Measurements from ENCODE around the gene RTN4RL2. TPM values are rescaled to one million over a fixed set of nuclear protein-coding genes. Genes with fewer than 3 reads are reported as not detected.

Gene RTN4RL2
- total RNA-seq, 1 experiment from 2014 or later: 0.23 TPM

DNA sequence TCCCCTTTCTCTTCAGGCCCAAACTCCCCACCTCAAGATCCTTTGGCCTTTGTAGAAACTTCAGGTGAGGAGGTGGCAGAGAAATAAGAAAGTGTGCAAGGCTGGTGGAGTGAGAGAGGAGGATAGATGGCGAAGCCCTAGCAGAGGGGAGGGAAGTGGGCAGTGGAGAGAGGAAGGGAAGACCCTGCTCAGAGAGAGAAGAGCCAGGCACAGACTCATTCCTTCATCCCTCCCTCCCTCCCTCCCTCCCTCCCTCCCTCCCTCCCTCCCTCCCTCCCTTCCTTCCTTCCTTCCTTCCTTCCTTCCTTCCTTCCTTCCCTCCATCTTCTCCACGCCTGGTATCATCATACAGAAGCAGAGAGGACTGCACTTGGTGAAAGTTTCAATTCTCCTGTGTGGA lies 21.0 kb downstream of the RTN4RL2 start:
- no peak for DNase-seq (ENCODE audit: low read depth)

GRCh38 chr11:57481915-57482781 lies 21.8 kb downstream of the RTN4RL2 start:
- no peak for DNase-seq (ENCODE audit: low read depth)

DNA sequence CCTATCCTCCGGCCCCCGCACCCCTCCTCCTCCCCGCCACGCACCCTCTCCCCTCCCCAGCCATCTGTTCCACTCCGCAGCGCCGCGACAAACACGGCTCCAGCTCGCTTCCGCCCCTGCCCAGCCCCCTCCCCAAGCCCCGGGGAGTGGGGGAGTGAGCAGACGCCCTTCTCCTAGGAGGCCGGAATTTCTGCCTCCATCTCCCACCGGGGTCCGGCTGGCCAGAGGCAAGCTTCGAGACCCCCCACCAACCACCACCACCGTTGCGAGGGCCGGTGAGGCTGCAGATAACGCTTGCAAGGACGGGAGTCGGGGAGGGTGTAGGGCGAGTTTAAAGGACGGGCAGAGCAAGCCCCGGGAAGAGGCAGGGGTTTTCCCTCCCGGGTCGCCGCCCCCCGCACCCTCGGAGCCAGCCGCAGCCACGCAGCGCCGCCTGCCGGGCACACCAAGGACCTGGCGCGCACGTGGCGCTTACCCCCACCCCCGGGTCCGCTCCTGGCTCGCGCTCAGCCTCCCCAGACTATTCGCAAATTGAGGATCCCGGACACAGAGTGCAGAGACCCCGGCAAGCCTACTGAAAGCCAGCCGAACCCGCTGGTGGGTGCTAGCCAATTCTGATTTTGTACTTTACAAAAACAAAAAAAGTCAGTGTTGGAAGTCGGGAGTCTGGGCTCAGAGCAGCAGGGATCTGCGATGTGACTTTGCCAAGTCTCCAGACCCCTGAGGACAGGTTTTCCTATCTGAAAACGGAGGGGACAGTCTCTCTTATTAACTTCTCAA lies 22.6 kb downstream of the RTN4RL2 start:
- DNase-seq (ENCODE audit: low read depth): peak; percentile 77

DNA sequence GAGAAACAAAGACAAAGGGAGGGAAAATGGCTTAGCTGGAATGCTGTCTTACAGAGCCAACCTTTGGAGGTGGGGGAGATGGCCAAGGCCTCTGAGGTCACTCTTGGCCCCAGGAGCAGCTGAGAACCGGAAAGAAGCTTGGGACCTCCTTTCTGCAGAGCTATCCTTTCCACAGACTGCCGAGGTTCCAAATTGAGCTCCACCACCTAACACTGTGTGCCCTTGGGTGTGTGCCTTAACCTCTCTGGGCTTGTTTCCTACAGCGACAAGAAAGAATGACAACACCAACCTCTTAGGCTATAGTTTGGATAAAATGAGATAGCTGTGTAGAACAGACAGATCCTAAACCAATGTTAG lies 23.2 kb downstream of the RTN4RL2 start:
- no peak for DNase-seq (ENCODE audit: low read depth)

- no peak for DNase-seq (ENCODE audit: low read depth)
These were observed 23.9 kb downstream of the RTN4RL2 start for GRCh38 chr11:57484141-57484710.

DNA sequence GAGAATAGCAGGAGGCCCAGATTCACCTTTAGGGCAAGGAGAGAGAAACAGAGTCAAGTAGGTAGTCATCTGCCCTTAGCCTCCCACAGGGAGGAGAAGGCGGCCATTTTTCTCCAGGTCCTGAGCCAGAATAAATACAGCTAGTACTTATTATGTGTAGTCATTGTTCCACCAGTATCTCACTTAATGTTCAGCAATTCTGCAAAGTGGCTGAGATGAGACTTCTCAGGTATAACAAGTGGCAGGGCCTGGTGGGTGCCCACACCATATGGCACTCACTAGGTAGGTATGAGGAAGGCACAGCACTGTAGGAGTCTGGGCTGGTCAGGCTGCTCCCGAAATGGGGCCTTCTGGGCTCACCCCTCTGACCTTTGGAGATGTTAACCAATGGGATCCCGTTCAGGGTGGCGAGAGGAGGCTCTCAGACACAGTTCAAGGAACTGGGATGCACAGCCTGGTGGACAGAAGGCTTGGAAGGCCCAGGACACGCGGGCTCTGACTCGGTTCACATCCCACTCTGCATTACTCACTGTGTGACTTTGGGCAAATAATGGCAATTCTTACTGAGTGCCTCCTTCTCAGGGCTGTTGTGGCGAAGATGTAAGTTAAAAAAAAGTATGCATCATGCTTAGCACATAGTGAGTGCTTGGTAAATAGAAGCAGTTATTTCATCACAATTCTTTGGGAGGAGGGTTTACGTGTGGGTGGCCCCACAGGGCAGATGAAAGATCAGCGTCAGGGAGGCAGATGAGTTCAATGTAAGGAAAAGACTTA lies 25.1 kb downstream of the RTN4RL2 start:
- no peak for DNase-seq (ENCODE audit: low read depth)

- DNase-seq (ENCODE audit: low read depth): no peak
These were observed 26.9 kb downstream of the RTN4RL2 start for GRCh38 chr11:57487021-57487778.

DNA sequence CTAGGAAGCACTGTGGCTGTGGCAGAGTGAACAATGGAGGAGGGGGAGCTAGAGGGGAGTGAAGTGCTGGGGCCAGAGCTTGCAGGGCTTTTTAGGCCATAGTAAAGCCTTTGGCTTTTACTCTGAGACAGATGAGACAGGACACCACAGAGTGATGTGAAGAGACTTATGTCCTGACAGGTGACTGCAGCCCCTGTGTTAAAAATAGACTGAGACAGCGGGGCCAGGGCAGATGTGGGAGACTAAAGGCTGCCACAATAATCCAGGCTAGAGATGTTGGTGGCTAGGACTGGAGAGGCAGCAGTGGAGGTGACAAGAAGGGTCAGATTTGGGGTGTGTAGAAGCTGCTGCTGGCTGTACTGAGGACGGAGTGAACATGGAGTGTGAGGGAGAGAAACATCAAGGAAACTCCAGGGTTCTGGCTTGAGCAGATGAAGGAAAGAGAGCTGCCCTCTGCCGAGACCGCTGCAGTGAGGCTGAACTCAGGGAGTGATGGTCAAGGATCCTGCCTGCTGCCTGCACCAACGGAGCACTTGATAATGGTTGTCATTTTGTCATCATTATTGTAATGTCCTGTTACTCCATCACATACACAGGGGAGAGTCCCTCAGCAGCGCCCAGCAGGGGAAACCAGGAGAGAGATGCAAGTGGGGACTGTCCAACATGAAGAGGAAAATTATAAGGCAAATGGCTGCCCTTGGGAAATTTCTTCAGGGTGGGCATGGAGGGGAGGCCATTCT lies 27.8 kb downstream of the RTN4RL2 start:
- DNase-seq (ENCODE audit: low read depth): no peak

- DNase-seq (ENCODE audit: low read depth): no peak
These were observed 30.3 kb downstream of the RTN4RL2 start for GRCh38 chr11:57490456-57491248.

- DNase-seq (ENCODE audit: low read depth): peak; percentile 52
These were observed 31.2 kb downstream of the RTN4RL2 start for GRCh38 chr11:57491371-57492061.

- peak; percentile 62 for DNase-seq (ENCODE audit: low read depth)
These were observed 33.5 kb downstream of the RTN4RL2 start for GRCh38 chr11:57493507-57494503.

DNA sequence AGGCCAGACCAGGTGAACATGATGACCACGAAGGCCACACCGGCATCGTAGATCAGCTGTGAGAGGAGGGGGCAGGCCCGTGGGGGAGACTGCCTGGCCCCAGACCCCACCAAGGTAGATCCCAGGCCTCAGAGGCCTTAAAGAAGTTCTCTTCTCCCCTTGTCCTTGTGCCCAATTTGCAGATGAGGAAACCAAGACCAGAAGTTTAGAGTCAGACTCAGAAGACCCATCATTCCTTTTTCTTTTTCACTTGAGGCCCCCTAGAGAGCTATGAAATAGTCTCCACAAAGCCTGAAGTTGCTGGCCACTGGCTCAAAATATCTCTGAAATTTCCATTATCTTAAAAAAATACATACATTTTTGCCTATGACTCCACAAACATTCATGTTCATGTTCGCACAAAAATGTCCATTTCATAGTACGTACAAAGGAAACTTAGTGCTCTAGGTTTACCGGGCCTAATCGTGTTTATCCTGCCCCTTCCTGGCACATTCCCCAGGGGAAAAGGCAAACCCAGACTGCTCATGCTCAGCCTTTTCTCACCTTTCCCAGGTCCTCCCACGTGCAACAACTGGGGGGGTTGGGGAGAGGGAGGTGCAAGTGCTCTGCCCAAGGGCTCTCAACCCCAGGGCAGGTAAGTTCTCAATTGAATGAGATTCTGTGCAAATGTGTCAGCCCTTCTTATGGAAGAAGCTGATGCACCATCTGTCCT lies 35.9 kb downstream of the RTN4RL2 start:
- no peak for DNase-seq (ENCODE audit: low read depth)

DNA sequence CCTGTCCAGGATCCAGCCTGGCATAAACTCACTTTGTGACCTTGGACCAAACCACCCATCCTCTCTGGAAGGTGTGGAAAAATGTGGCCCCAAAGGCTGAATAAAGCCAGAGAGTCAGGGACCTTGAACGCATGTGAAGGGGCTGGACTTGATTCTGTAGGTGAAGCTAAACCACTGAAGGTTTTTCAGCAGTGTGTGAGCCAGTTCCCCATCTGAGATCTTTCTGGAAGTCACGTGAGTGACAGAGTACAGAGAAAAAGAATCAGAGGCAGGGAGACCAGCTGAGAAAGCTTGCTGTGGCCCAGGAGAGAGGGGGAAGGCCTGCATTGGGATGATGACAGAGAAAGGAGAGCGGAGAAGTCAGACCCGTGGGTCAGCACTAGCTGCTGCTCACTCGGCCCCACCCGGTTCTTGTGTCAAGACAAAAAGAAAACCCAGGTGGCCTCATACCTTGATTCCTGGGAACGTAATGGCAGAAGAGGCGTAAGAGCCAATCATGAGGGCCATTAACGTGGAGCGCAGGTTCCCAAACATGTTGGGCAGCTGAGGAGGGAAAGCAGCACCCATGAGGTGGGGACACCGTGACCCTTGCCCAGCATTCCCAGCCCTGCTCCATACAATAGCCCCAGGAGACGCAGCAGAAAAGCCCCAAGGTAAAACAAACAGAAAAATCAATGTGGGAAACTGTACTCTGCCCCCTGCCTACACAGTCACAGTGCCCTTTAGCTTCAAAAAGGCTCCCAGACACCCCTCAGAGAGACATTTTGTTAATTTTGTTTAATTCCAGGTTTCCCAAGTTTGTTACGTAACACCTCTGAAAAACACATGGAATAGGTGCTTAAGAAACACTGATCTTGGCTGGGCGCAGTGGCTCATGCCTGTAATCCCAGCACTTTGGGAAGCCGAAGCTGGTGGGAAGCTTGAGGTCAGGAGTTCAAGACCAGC lies 37.2 kb downstream of the RTN4RL2 start:
- no peak for DNase-seq (ENCODE audit: low read depth)

DNA sequence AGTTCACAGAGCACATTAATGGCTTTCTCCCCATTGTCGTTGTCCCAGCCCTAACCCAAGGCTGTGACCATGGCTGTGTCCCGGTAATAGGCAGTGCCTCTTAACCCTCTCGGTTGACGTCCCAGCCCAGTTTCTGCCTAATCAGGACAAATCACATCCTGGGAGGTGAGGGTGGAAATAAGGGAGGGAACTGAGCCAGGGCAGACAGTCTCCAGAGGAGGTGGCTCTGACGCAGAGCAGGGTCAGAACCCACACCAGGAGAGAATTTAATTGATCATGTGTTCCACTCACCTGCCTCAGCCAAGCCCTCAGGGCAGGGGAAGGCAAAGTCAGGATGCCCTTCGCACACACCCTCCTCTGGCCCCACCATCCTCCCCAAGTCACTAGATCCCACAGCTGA lies 38.2 kb downstream of the RTN4RL2 start:
- DNase-seq (ENCODE audit: low read depth): no peak

DNA sequence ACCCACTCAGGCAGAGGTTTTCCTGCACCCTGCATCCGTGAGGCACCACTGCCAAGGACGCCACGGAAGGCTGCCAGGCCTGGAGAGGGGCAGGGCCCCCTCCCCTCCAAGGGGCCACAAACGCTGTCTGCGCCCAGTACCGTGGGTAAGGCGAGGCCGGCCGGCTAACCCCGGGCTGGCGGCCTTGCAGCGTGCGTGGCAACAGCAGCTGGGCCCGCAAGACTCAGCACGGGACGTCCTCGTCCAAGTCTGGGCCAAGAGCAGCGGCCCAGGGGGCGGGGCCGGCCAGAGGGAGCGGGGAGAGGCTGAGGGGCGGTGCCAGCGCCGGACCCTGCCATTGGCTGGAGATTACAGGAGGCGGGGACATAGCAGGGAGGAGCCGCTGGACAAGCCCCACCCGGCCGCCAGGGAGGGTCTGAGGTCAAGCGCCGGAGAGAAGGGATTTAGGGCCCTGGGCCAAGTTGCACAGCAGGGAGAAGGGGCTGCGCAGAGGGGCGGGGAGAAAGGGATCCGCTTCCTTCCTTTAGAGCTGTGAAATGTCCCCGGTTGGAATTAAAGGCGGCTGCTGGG lies 39.2 kb downstream of the RTN4RL2 start:
- DNase-seq (ENCODE audit: low read depth): peak; percentile 96
